Measurements from ENCODE around the gene RPS16. TPM values are rescaled to one million over a fixed set of nuclear protein-coding genes. Genes with fewer than 3 reads are reported as not detected.

The RPS16 gene
- total and polyA plus RNA-seq, 2 of the 8 experiments (the other 6 are each of a cell fraction or from before 2014, with no cell fraction given): 2,433 to 7,810 TPM

- TF ChIP-seq CTBP2 (IDR thresholded peaks at IDR 0.05; ENCODE audit: borderline replicate concordance, insufficient read depth, insufficient read length, low read length): no peak
- TF ChIP-seq HDAC6 (IDR thresholded peaks at IDR 0.05; ENCODE audit: low read depth, low read length): no peak
- no peak for TF ChIP-seq YY1 (IDR thresholded peaks at IDR 0.05; ENCODE audit: low read depth, low read length)
- no peak for TF ChIP-seq RFX5 (IDR thresholded peaks at IDR 0.05; ENCODE audit: borderline replicate concordance, low read depth, low read length)
- TF ChIP-seq SUZ12 (IDR thresholded peaks at IDR 0.05; ENCODE audit: low read length): no peak
- no peak for TF ChIP-seq EGR1 (IDR thresholded peaks at IDR 0.05; ENCODE audit: borderline replicate concordance, low read depth, low read length)
- no peak for TF ChIP-seq CBX5 (IDR thresholded peaks at IDR 0.05; ENCODE audit: low read depth, low read length)
Measured at GRCh38 chr19:39419003-39419402, 16.7 kb downstream of the RPS16 start (continued).

Data from H1 (cell line).